Right cardiac atrium (tissue), 5 donors: ENCODE results near the gene PSME3. TPM values are rescaled to one million over a fixed set of nuclear protein-coding genes. Genes with fewer than 3 reads are reported as not detected.
A peak's percentile ranks its signal among the peaks of the same experiment; 100 is the strongest.

ENCODE experiments used
- ATAC-seq, 2 donors: fragments of 200-7000 bp; cut with Tn5 transposase; one replicate each; pipeline versions ENCODE4 v1.8.0 to v1.9.1; 2020; ENCODE audit warnings: moderate library complexity in 2 of 2, mild to moderate bottlenecking in 1 of 2
- DNase-seq, 3 donors: peaks; one replicate each; pipeline ENCODE4 v3.0.0-alpha.2; 2020
- H3K27ac ChIP-seq: one replicate; pipeline ENCODE4 v1.5.1; 2013; ENCODE audit warnings: mild to moderate bottlenecking, low read length, control low read depth, moderate library complexity
- H3K27me3 ChIP-seq: one replicate; pipeline ENCODE4 v1.6.1; 2013; ENCODE audit not compliant: control insufficient read depth, insufficient read depth
- H3K4me1 ChIP-seq: one replicate; pipeline ENCODE4 v1.6.1; 2013; ENCODE audit warnings: low read length; ENCODE audit not compliant: control insufficient read depth, insufficient read depth
- H3K4me3 ChIP-seq: one replicate; pipeline ENCODE4 v1.5.1; 2013; ENCODE audit warnings: low read length, control low read depth
- H3K9me3 ChIP-seq: one replicate; pipeline ENCODE4 v1.6.1; 2013; ENCODE audit warnings: low read length; ENCODE audit not compliant: control insufficient read depth
- WGBS: extraction: QIAGEN DNeasy Blood & Tissue Kit; methylation state at CpG from one replicate; pipeline ENCODE4 v1.1.7; 2013; 5-methylcytosine and 5-hydroxymethylcytosine counted together
- intact Hi-C, 4 donors: fragments of 100-400 bp; cut with DNase I; formaldehyde crosslinking; loops; one replicate each; pipeline versions ENCODE4 v1.11.0 to v1.14.0; 2022 to 2023
- microRNA-seq, 2 donors: library from miRNA; unstranded; fragments of <30 nt; microRNA quantifications; one replicate each; pipeline ENCODE4 v1.2.0, GENCODE V29; 2020 to 2021
- polyA plus RNA-seq: library from polyadenylated mRNA; stranded (reverse); fragments of 200-250 nt; gene quantifications from one replicate; pipeline ENCODE4 v1.2.3, GENCODE V29; 2013
- total RNA-seq, 4 donors: library from RNA; stranded (reverse); fragmentation: NEBNext Ultra II Directional; extraction: Animal tissue kit (Norgen Biotek cat#: 25700); gene quantifications; one replicate each; pipeline ENCODE4 v1.2.1, GENCODE V29; 2021
- donor health status: healthy with polysubstance abuse.
- donor health status: DM: no; HTN: yes; CAD: no.
- donor health status: DM: no; HTN: no; CAD: no.
- donor health status: DM: no; HTN: yes; CAD: no; lungs with severe emphysema.
- donor health status: DM: yes; HTN: yes; CAD: no.

The PSME3 gene
- total and polyA plus RNA-seq, 5 donors = 57.6 to 82.0 (median 64.5) TPM

- Histone ChIP-seq H3K4me3 (no peak overlapping the region), H3K4me1 (peaks cover 15% of the 10 kb centered on the region), H3K9me3 (no peaks in the 10 kb centered on the region), H3K27ac (peak overlapping the region; percentile 50), H3K27me3 (no peaks in the 10 kb centered on the region)
- intact Hi-C loops = loop anchor here in 1 of 4 donors (5.0 kb wide), 1 partner anchor 34 kb away; no protein-coding TSS in a partner anchor
- 19% methylated on average over 4 of the region's 4 CpGs for WGBS
- DNase-seq (no peak), ATAC-seq (no peak)
These were observed 60.2 kb downstream of the PSME3 start for GRCh38 chr17:42893359-42893758.

Small RNAs within 50 kb of the gene (microRNA-seq; reads per million reads assigned to microRNA genes)
- 0 to 0.54 reads per million in 2 donors for gene MIR6781

Other genes with a start within 250 kb of the PSME3 start
- 10 to 100 TPM; 23.9 to 27.0 (median 25.5) TPM for gene RETREG3, start 224.0 kb upstream of the PSME3 start, total RNA-seq
- gene RETREG3, start 224.0 kb upstream of the PSME3 start, polyA plus RNA-seq = 13.0 TPM
- gene TUBG1, start 223.7 kb upstream of the PSME3 start, total RNA-seq = 10 to 100 TPM; 34.3 to 60.7 (median 46.0) TPM
- 48.9 TPM for gene TUBG1, start 223.7 kb upstream of the PSME3 start, polyA plus RNA-seq
- gene TUBG2, start 174.1 kb upstream of the PSME3 start, total RNA-seq = 10 to 100 TPM; 11.6 to 21.3 (median 18.4) TPM
- 19.8 TPM for gene TUBG2, start 174.1 kb upstream of the PSME3 start, polyA plus RNA-seq
- 10 to 100 TPM; 14.4 to 30.8 (median 23.9) TPM for gene PLEKHH3, start 156.4 kb upstream of the PSME3 start, total RNA-seq
- gene PLEKHH3, start 156.4 kb upstream of the PSME3 start, polyA plus RNA-seq = 23.0 TPM
- gene CCR10, start 151.6 kb upstream of the PSME3 start, total RNA-seq = 1 to 10 TPM; 1.8 to 2.9 (median 2.5) TPM
- 2.6 TPM for gene CCR10, start 151.6 kb upstream of the PSME3 start, polyA plus RNA-seq
- 1 to 10 TPM; 4.6 to 9.9 (median 7.1) TPM for gene CNTNAP1, start 150.9 kb upstream of the PSME3 start, total RNA-seq
- 4.6 TPM for gene CNTNAP1, start 150.9 kb upstream of the PSME3 start, polyA plus RNA-seq
- 10 to 100 TPM; 32.4 to 53.2 (median 43.6) TPM for gene EZH1, start 88.4 kb upstream of the PSME3 start, total RNA-seq
- gene EZH1, start 88.4 kb upstream of the PSME3 start, polyA plus RNA-seq = 22.5 TPM
- gene RAMP2, start 72.2 kb upstream of the PSME3 start, total RNA-seq = 10 to 100 TPM; 29.2 to 45.9 (median 40.9) TPM
- gene RAMP2, start 72.2 kb upstream of the PSME3 start, polyA plus RNA-seq = 73.5 TPM
- 10 to 100 TPM; 32.0 to 37.7 (median 33.0) TPM for gene VPS25, start 59.9 kb upstream of the PSME3 start, total RNA-seq
- 42.7 TPM for gene VPS25, start 59.9 kb upstream of the PSME3 start, polyA plus RNA-seq
- gene WNK4, start 52.8 kb upstream of the PSME3 start, total RNA-seq = not detected
- gene WNK4, start 52.8 kb upstream of the PSME3 start, polyA plus RNA-seq = 0.05 TPM
- gene COA3, start 34.7 kb upstream of the PSME3 start, total RNA-seq = 10 to 100 TPM; 64.4 to 74.4 (median 70.7) TPM
- gene COA3, start 34.7 kb upstream of the PSME3 start, polyA plus RNA-seq = 142 TPM
- under 1 TPM in 2 of 4 donors, not detected in 2; 0.20 to 0.53 TPM for gene CNTD1, start 34.5 kb upstream of the PSME3 start, total RNA-seq
- gene CNTD1, start 34.5 kb upstream of the PSME3 start, polyA plus RNA-seq = 0.59 TPM
- gene BECN1, start 9.1 kb upstream of the PSME3 start, total RNA-seq = 10 to 100 TPM; 69.6 to 88.1 (median 71.8) TPM
- 54.3 TPM for gene BECN1, start 9.1 kb upstream of the PSME3 start, polyA plus RNA-seq
- under 1 TPM; 0.37 to 0.67 (median 0.51) TPM for gene AOC2, start 11.2 kb downstream of the PSME3 start, total RNA-seq
- gene AOC2, start 11.2 kb downstream of the PSME3 start, polyA plus RNA-seq = 0.52 TPM
- 10 to 100 TPM; 11.5 to 29.9 (median 24.9) TPM for gene AOC3, start 17.8 kb downstream of the PSME3 start, total RNA-seq
- 29.1 TPM for gene AOC3, start 17.8 kb downstream of the PSME3 start, polyA plus RNA-seq
- gene G6PC1, start 67.4 kb downstream of the PSME3 start, total RNA-seq = not detected
- gene G6PC1, start 67.4 kb downstream of the PSME3 start, polyA plus RNA-seq = not detected
- 10 to 100 TPM; 26.0 to 35.7 (median 30.6) TPM for gene AARSD1, start 131.1 kb downstream of the PSME3 start, total RNA-seq
- gene AARSD1, start 131.1 kb downstream of the PSME3 start, polyA plus RNA-seq = 41.6 TPM
- gene PTGES3L, start 146.7 kb downstream of the PSME3 start, total RNA-seq = 10 to 100 TPM; 31.3 to 44.4 (median 34.5) TPM
- 60.3 TPM for gene PTGES3L, start 146.7 kb downstream of the PSME3 start, polyA plus RNA-seq
- 10 to 100 TPM in 3 of 4 donors, 1 to 10 TPM in 1; 9.8 to 14.4 (median 10.7) TPM for gene RUNDC1, start 147.2 kb downstream of the PSME3 start, total RNA-seq
- gene RUNDC1, start 147.2 kb downstream of the PSME3 start, polyA plus RNA-seq = 6.7 TPM
- gene RPL27, start 165.0 kb downstream of the PSME3 start, total RNA-seq = 100 to 1,000 TPM; 651 to 877 (median 735) TPM
- 2,068 TPM for gene RPL27, start 165.0 kb downstream of the PSME3 start, polyA plus RNA-seq
- 10 to 100 TPM; 15.1 to 20.3 (median 19.5) TPM for gene IFI35, start 173.4 kb downstream of the PSME3 start, total RNA-seq
- gene IFI35, start 173.4 kb downstream of the PSME3 start, polyA plus RNA-seq = 19.1 TPM
- gene VAT1, start 189.0 kb downstream of the PSME3 start, total RNA-seq = 100 to 1,000 TPM in 1 of 4 donors, 10 to 100 TPM in 3; 85.9 to 107 (median 93.7) TPM
- gene VAT1, start 189.0 kb downstream of the PSME3 start, polyA plus RNA-seq = 71.6 TPM
- gene RND2, start 191.8 kb downstream of the PSME3 start, total RNA-seq = 1 to 10 TPM; 2.9 to 5.3 (median 4.2) TPM
- 3.2 TPM for gene RND2, start 191.8 kb downstream of the PSME3 start, polyA plus RNA-seq